Neuronal stem cell (in vitro differentiated cells): ENCODE results near the gene UGT1A7.

Experiments used
- DNase-seq: peaks from one replicate; pipeline ENCODE4 v3.0.0-alpha.2; 2013; ENCODE audit warnings: low spot score
- H2AFZ ChIP-seq: one replicate; pipeline ENCODE4 v1.6.1; 2013; ENCODE audit warnings: mild to moderate bottlenecking, low read length, inconsistent platforms
- H2AK5ac ChIP-seq: 2 replicates; pipeline ENCODE4 v1.6.1; 2013; ENCODE audit warnings: low read depth, mild to moderate bottlenecking, inconsistent platforms, low read length, moderate library complexity, mixed read lengths
- H2BK120ac ChIP-seq: 2 replicates; pipeline ENCODE4 v1.6.1; 2013; ENCODE audit warnings: low read depth, mild to moderate bottlenecking, inconsistent platforms, low read length, moderate library complexity, mixed read lengths
- H2BK12ac ChIP-seq: one replicate; pipeline ENCODE4 v1.6.1; 2013; ENCODE audit warnings: low read length, inconsistent platforms
- H2BK15ac ChIP-seq: 2 replicates; pipeline ENCODE4 v1.6.1; 2013; ENCODE audit warnings: mild to moderate bottlenecking, low read length, inconsistent platforms, mixed read lengths
- H2BK5ac ChIP-seq: one replicate; pipeline ENCODE4 v1.6.1; 2013; ENCODE audit warnings: inconsistent platforms, mild to moderate bottlenecking, low read length, moderate library complexity
- H3K14ac ChIP-seq: one replicate; pipeline ENCODE4 v1.6.1; 2013; ENCODE audit warnings: low read length, inconsistent platforms
- H3K18ac ChIP-seq: 2 replicates; pipeline ENCODE4 v1.6.1; 2013; ENCODE audit warnings: low read length, inconsistent platforms
- H3K23ac ChIP-seq: 2 replicates; pipeline ENCODE4 v1.6.1; 2013; ENCODE audit warnings: low read depth, mild to moderate bottlenecking, mixed read lengths, low read length, inconsistent platforms; ENCODE audit not compliant: poor library complexity
- H3K27ac ChIP-seq: replicated peaks from 3 replicates; pipeline ENCODE4 v1.5.1; 2013; ENCODE audit warnings: low read length, inconsistent platforms
- H3K27me3 ChIP-seq, 3 experiments: 2 replicates each; pipeline ENCODE4 v1.6.1; 2013; ENCODE audit warnings: low read length in 3 of 3, mild to moderate bottlenecking in 2 of 3, inconsistent platforms in 1 of 3, low read depth in 1 of 3, mixed read lengths in 1 of 3, moderate library complexity in 1 of 3; ENCODE audit not compliant: control insufficient read depth in 3 of 3, insufficient read depth in 3 of 3
- H3K36me3 ChIP-seq, 2 donors: replicated peaks in 1 of 2; 2 replicates each; pipeline ENCODE4 v1.6.1; 2013; ENCODE audit warnings: low read length in 2 of 2; ENCODE audit not compliant: control insufficient read depth in 2 of 2, insufficient read depth in 2 of 2
- H3K4ac ChIP-seq: 2 replicates; pipeline ENCODE4 v1.6.1; 2013; ENCODE audit warnings: inconsistent platforms, mild to moderate bottlenecking, low read length, moderate library complexity
- H3K4me1 ChIP-seq, 2 donors: 1 replicate in 1 of 2; 2 replicates in 1 of 2; pipeline ENCODE4 v1.6.1; 2013; ENCODE audit warnings: low read length in 2 of 2, low read depth in 1 of 2; ENCODE audit not compliant: control insufficient read depth in 2 of 2, insufficient read depth in 1 of 2
- H3K4me2 ChIP-seq: one replicate; pipeline ENCODE4 v1.6.1; 2013; ENCODE audit warnings: mild to moderate bottlenecking, low read length, inconsistent platforms; ENCODE audit not compliant: insufficient read depth, poor library complexity, severe bottlenecking
- H3K4me3 ChIP-seq, 2 donors: 2 replicates each; pipeline ENCODE4 v1.5.1; 2013; ENCODE audit warnings: low read length in 2 of 2, mild to moderate bottlenecking in 2 of 2, inconsistent platforms in 1 of 2, moderate library complexity in 1 of 2
- H3K79me1 ChIP-seq: one replicate; pipeline ENCODE4 v1.6.1; 2013; ENCODE audit warnings: low read depth, mild to moderate bottlenecking, inconsistent platforms, low read length, moderate library complexity
- H3K9ac ChIP-seq: one replicate; pipeline ENCODE4 v1.6.1; 2013; ENCODE audit warnings: mild to moderate bottlenecking, low read depth, low read length, inconsistent platforms; ENCODE audit not compliant: poor library complexity
- H3K9me3 ChIP-seq, 2 donors: replicated peaks in 1 of 2; 2 replicates each; pipeline versions ENCODE3 to v1.6.1; 2013; ENCODE audit warnings: low read length in 2 of 2, mild to moderate bottlenecking in 2 of 2, inconsistent platforms in 1 of 2, low read depth in 1 of 2, mixed read lengths in 1 of 2, moderate library complexity in 1 of 2; ENCODE audit not compliant: control insufficient read depth in 2 of 2, insufficient read depth in 1 of 2
- H4K8ac ChIP-seq: one replicate; pipeline ENCODE4 v1.6.1; 2013; ENCODE audit warnings: low read depth, mild to moderate bottlenecking, inconsistent platforms, low read length, moderate library complexity
- H4K91ac ChIP-seq: one replicate; pipeline ENCODE4 v1.6.1; 2013; ENCODE audit warnings: low read length, low read depth, mild to moderate bottlenecking, inconsistent platforms; ENCODE audit not compliant: poor library complexity
- WGBS, 2 donors: extraction: QIAGEN DNeasy Blood & Tissue Kit; methylation state at CpG; one replicate each; pipeline ENCODE4 v1.1.7; 2013; ENCODE audit warnings: missing lambda C conversion rate in 2 of 2, mixed read lengths in 1 of 2; ENCODE audit not compliant: insufficient read length in 2 of 2, insufficient replicate concordance in 1 of 2; ENCODE audit errors: extremely low coverage in 2 of 2; 5-methylcytosine and 5-hydroxymethylcytosine counted together

UGT1A7 gene

GRCh38 chr2:233702238-233702637, 20.5 kb downstream of the UGT1A7 start:
- Histone ChIP-seq H3K4me1 (peaks cover 9% of the 10 kb centered on the region in 2 donors), H2BK5ac (no peak overlapping the region), H2BK12ac (no peak overlapping the region), H2AFZ (no peak overlapping the region), H3K27me3 (no peaks in the 10 kb centered on the region), H3K14ac (no peak overlapping the region), H3K36me3 (no peaks in the 10 kb centered on the region), H4K8ac (no peak overlapping the region), H3K4me3 (no peak overlapping the region), H3K79me1 (no peaks in the 10 kb centered on the region), H2BK15ac (no peak overlapping the region), H3K4ac (no peak overlapping the region), H2BK120ac (no peak overlapping the region), H3K27ac (no peak overlapping the region), H4K91ac (no peak overlapping the region), H3K4me2 (no peak overlapping the region), H3K9me3 (no peaks in the 10 kb centered on the region), H2AK5ac (no peak overlapping the region), H3K9ac (no peak overlapping the region), H3K18ac (no peak overlapping the region), H3K23ac (no peak overlapping the region)
- WGBS, 2 donors: no CpG with 5 or more reads among the region's 3 CpGs
- no peak for DNase-seq

- Histone ChIP-seq H2BK15ac (no peak overlapping the region), H3K36me3 (no peaks in the 10 kb centered on the region), H2AFZ (no peak overlapping the region), H3K27me3 (no peaks in the 10 kb centered on the region), H3K23ac (no peak overlapping the region), H3K4me1 (no peaks in the 10 kb centered on the region), H2AK5ac (no peak overlapping the region), H3K9ac (no peak overlapping the region), H4K91ac (no peak overlapping the region), H3K4me3 (no peak overlapping the region), H2BK12ac (no peak overlapping the region), H3K4ac (no peak overlapping the region), H2BK5ac (no peak overlapping the region), H3K27ac (no peak overlapping the region), H3K9me3 (no peaks in the 10 kb centered on the region), H3K18ac (no peak overlapping the region), H3K79me1 (no peaks in the 10 kb centered on the region), H4K8ac (no peak overlapping the region), H3K4me2 (no peak overlapping the region), H2BK120ac (no peak overlapping the region), H3K14ac (no peak overlapping the region)
- no CpG with 5 or more reads among the region's 4 CpGs for WGBS, 2 donors
- no peak for DNase-seq
These were observed 24.3 kb downstream of the UGT1A7 start for GRCh38 chr2:233705911-233706506.

- Histone ChIP-seq H3K27me3 (no peaks in the 10 kb centered on the region), H3K9ac (no peak overlapping the region), H2BK15ac (no peak overlapping the region), H2BK12ac (no peak overlapping the region), H3K36me3 (no peaks in the 10 kb centered on the region), H2BK120ac (no peak overlapping the region), H3K18ac (no peak overlapping the region), H2BK5ac (no peak overlapping the region), H2AK5ac (no peak overlapping the region), H3K79me1 (no peaks in the 10 kb centered on the region), H3K4me3 (no peak overlapping the region), H3K4me2 (no peak overlapping the region), H2AFZ (no peak overlapping the region), H3K23ac (no peak overlapping the region), H4K8ac (no peak overlapping the region), H3K4me1 (no peaks in the 10 kb centered on the region), H4K91ac (no peak overlapping the region), H3K9me3 (no peaks in the 10 kb centered on the region), H3K14ac (no peak overlapping the region), H3K4ac (no peak overlapping the region), H3K27ac (no peak overlapping the region)
- DNase-seq: no peak
- WGBS, 2 donors: no CpG with 5 or more reads among the region's 1 CpG
These were observed 25.0 kb downstream of the UGT1A7 start for GRCh38 chr2:233706720-233707119.

GRCh38 chr2:233707940-233708644, 26.4 kb downstream of the UGT1A7 start:
- Histone ChIP-seq H2BK5ac (no peak overlapping the region), H2BK12ac (no peak overlapping the region), H3K4me2 (no peak overlapping the region), H3K14ac (no peak overlapping the region), H3K4me1 (no peaks in the 10 kb centered on the region), H2AK5ac (no peak overlapping the region), H3K9me3 (no peaks in the 10 kb centered on the region), H3K4me3 (no peak overlapping the region), H3K27me3 (no peaks in the 10 kb centered on the region), H2AFZ (no peak overlapping the region), H2BK120ac (no peak overlapping the region), H3K4ac (no peak overlapping the region), H3K9ac (no peak overlapping the region), H4K91ac (no peak overlapping the region), H3K27ac (no peak overlapping the region), H3K79me1 (no peaks in the 10 kb centered on the region), H3K23ac (no peak overlapping the region), H2BK15ac (no peak overlapping the region), H3K18ac (no peak overlapping the region), H4K8ac (no peak overlapping the region), H3K36me3 (no peaks in the 10 kb centered on the region)
- WGBS, 2 donors: no CpG with 5 or more reads among the region's 10 CpGs
- DNase-seq: no peak
